HG02884 (cell line): ENCODE results near the gene OAS2.
"Not testable (repeated sequence)": the region's sequence is repeated elsewhere in the genome, so short reads cannot be mapped to it uniquely, and the experiment has no call there.

ENCODE experiments used
- ATAC-seq: cut with Tn5 transposase; IDR thresholded peaks from one replicate; pipeline ENCODE4 v1.9.1; 2021; ENCODE audit warnings: mild to moderate bottlenecking, moderate library complexity; ENCODE audit not compliant: unreplicated experiment

The OAS2 gene

DNA sequence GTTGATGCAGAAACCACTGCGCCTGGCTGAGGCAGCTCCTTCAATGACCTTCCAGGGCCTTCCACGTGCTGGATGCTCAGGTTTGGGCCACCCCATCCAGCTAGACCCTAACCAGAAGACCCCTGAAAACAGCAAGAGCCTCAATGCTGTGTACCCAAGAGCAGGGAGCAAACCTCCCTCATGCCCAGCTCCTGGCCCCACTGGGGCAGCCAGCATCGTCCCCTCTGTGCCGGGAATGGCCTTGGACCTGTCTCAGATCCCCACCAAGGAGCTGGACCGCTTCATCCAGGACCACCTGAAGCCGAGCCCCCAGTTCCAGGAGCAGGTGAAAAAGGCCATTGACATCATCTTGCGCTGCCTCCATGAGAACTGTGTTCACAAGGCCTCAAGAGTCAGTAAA, 29.5 kb upstream of the OAS2 start:
- ATAC-seq = no peak

DNA sequence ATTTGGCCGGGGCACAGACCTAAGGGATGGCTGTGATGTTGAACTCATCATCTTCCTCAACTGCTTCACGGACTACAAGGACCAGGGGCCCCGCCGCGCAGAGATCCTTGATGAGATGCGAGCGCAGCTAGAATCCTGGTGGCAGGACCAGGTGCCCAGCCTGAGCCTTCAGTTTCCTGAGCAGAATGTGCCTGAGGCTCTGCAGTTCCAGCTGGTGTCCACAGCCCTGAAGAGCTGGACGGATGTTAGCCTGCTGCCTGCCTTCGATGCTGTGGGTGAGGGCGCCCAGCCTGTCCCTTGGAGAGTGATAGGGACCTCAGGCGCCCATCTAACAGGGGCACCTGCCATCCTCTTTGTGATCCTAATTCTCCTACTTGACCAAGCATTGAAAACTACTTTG, 27.6 kb upstream of the OAS2 start:
- no peak for ATAC-seq

DNA sequence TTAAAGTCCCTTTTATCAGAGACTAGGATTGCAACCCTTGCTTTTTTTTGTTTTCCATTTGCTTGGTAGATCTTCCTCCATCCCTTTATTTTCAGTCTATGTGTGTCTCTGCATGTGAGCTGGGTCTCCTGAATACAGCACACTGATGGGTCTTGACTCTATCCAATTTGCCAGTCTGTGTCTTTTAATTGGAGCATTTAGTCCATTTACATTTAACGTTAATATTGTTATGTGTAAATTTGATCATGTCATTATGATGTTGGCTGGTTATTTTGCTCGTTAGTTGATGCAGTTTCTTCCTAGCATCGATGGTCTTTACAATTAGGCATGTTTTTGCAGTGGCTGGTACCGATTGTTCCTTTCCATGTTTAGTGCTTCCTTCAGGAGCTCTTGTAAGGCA, 21.2 kb upstream of the OAS2 start:
- ATAC-seq = not testable (repeated sequence)

DNA sequence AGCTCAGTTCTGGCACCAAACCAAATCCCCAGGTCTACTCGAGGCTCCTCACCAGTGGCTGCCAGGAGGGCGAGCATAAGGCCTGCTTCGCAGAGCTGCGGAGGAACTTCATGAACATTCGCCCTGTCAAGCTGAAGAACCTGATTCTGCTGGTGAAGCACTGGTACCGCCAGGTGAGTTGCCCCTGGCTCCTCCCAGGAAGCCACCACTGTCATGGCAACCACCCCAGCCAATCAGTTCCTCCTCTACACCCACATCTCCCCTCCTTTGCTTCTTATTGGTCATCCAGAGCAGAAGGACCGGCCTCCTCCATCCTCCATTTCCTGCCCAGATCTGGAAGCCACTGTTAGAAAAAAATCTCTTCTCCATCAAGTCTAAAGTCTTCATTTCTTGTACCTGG, 17.2 kb upstream of the OAS2 start:
- ATAC-seq = no peak

- ATAC-seq = no peak
Observed at GRCh38 chr12:112961536-112961935, 16.8 kb upstream of the OAS2 start.

DNA sequence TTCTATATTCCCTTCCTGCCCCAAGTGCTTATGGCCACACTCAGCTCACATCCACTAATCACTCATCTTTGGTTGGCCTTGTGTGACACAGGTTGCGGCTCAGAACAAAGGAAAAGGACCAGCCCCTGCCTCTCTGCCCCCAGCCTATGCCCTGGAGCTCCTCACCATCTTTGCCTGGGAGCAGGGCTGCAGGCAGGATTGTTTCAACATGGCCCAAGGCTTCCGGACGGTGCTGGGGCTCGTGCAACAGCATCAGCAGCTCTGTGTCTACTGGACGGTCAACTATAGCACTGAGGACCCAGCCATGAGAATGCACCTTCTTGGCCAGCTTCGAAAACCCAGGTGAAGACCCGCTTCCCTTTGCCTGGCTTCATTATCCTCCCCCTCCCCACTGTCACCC, 15.8 kb upstream of the OAS2 start:
- no peak for ATAC-seq

DNA sequence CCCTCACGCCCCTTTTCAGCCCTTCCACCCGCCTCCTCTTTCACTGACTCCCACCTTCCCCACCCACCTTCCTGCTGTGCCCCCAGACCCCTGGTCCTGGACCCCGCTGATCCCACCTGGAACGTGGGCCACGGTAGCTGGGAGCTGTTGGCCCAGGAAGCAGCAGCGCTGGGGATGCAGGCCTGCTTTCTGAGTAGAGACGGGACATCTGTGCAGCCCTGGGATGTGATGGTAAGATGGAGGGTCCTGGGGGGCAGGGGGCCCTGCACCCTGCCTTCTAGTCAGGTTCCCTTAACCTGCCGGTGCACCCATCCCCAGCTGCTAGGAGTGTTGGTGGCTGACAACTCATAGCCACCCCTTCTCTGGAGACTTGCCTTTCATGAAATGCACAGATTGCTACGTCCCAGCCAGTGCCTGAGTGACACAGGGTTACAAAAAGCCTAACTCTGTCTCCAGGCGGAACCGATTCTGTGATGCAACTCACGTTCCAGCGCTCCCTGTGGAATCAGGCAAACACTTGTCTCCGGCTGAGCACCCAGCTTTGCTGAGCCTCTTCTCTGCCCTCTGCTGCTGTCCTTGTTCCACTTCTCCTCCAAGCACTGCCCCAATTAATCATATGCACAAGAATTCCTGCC, 15.0 kb upstream of the OAS2 start:
- ATAC-seq = no peak

DNA sequence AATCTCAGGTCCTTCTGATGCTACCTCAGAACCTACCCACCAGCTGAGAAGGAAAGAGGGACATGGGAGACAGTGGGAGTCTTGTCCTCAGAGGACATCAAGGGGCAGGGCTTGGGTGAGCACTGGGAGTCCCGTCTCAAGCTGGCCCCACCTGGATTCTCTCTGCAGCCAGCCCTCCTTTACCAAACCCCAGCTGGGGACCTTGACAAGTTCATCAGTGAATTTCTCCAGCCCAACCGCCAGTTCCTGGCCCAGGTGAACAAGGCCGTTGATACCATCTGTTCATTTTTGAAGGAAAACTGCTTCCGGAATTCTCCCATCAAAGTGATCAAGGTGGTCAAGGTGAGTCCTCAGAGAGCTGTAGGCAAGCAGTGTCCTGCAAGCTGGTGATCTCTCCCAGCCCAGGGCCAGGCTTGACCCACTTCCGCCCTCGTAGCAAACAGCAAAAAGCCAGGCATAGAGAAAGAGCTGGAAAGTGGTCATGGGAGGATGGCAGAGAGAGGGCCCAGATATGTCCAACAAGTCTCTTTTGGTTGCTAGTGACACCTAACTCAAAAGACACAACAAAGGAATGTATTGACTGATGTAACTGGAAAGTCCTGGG, 14.2 kb upstream of the OAS2 start:
- no peak for ATAC-seq

GRCh38 chr12:112964915-112965314, 13.4 kb upstream of the OAS2 start:
- no peak for ATAC-seq

GRCh38 chr12:112965643-112966042, 12.7 kb upstream of the OAS2 start:
- no peak for ATAC-seq

DNA sequence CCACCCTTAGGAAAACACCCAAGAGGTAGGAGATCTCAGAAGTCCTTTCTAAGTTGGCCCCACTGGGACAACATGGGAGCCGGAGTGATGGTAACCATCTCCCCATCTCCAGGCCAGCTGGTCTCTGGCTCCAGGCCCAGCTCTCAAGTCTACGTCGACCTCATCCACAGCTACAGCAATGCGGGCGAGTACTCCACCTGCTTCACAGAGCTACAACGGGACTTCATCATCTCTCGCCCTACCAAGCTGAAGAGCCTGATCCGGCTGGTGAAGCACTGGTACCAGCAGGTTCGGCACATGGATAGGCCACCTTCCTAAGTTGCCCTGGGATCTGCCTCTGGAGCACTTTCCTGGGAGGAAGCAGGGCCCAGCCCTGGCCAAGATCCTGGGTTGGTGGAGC, 11.0 kb upstream of the OAS2 start:
- ATAC-seq = no peak

GRCh38 chr12:112967858-112968257, 10.5 kb upstream of the OAS2 start:
- no peak for ATAC-seq

DNA sequence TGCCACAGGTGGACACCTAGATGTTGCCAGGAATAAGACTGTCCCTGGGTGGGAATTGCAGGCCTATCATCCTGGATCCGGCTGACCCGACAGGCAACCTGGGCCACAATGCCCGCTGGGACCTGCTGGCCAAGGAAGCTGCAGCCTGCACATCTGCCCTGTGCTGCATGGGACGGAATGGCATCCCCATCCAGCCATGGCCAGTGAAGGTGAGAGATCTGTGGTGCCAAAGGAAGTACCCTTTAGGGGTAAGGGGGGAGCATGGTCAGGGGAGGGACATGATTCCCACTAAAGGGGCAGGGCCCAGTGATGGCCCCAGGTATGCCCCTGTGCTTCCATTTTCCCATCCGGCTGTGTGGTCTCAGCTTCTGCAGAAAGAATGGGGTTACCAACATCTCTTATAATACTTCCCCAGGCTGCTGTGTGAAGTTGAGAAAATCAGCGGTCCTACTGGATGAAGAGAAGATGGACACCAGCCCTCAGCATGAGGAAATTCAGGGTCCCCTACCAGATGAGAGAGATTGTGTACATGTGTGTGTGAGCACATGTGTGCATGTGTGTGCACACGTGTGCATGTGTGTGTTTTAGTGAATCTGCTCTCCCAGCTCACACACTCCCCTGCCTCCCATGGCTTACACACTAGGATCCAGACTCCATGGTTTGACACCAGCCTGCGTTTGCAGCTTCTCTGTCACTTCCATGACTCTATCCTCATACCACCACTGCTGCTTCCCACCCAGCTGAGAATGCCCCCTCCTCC, 8.6 kb upstream of the OAS2 start:
- ATAC-seq = no peak

- no peak for ATAC-seq
Observed at GRCh38 chr12:112970391-112970790, 7.9 kb upstream of the OAS2 start.

GRCh38 chr12:112971248-112971647, 7.1 kb upstream of the OAS2 start:
- ATAC-seq = no peak

- ATAC-seq = no peak
Observed at GRCh38 chr12:112973011-112973735, 5.1 kb upstream of the OAS2 start.

GRCh38 chr12:112973818-112974231, 4.5 kb upstream of the OAS2 start:
- no peak for ATAC-seq

DNA sequence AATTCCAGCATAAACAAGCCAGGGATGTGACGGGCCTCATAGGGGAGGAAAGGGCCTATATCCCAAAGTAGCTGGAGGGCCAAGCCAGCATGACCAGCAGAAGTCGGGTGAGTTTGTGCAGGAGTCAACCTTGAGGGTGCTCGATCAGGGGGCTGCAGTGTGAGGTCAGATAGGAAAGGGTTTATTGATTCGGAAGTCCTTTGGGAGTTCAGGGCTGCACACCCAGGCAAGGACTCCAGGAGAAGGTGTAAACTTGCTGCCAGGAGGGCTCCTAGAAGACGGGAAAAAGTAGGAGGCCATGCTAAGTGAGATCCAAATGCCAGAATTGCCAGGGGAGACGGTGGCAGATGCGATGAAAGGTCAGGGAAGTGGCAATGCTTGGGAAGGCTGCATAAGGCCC, 3.4 kb upstream of the OAS2 start:
- no peak for ATAC-seq

GRCh38 chr12:112977139-112977538, 1.2 kb upstream of the OAS2 start:
- no peak for ATAC-seq

GRCh38 chr12:112977641-112978040, 678 bp upstream of the OAS2 start:
- no peak for ATAC-seq

DNA sequence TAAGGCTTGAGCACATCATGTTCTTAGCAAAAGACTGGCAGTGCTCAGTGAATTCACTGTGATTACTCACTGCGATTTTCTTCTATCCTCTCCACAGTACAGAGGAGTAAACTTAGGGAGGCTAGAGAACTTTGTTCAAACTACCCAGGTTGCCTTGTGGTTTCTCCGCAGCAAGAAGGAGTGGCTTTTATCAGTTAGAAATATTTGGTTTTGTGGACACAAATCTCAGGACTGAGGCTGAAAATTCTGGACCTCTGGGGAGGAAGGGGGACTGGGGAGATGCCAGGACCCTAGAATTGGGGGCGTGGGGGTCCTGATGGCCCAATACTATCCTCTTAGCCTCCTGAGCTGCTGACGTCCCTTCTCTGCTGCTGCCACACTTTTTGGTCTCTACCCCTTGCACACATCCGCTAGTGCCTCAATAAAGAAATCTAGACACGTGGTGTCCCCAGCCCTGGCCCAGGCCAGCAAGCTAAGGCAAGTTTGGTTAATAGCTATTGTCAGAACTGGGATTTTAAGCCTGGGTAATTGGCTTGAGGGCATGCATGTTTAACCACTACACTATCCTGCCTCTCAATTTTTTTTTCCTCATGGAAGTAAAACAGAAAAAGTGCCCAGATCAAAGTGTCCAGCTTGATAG, 842 bp downstream of the OAS2 start:
- no peak for ATAC-seq
